HepG2 (cell line): ENCODE measurements around the gene LRIG3. TPM values are rescaled to one million over a fixed set of nuclear protein-coding genes. Genes with fewer than 3 reads are reported as not detected.

Experiments
- ATAC-seq: fragments of 200-7000 bp; cut with Tn5 transposase; 3 replicates; pipeline ENCODE4 v1.9.1; 2020; ENCODE audit warnings: mild to moderate bottlenecking, moderate library complexity
- BruUV-seq: library from RNA; stranded (reverse); fragments of 400-500 nt; replicated peaks from 2 replicates; lab custom pipeline; 2021; lab: Mats Ljungman, UMichigan
- CTCF ChIA-PET: fragments of 300-600 bp; formaldehyde crosslinking; extraction: SDS; loops from one replicate; lab custom pipeline; 2021; ENCODE audit warnings: low total read pairs, inconsistent platforms, low intra/inter-chr PET ratio; lab: Yijun Ruan, JAX
- POLR2A ChIA-PET: fragments of 350-600 bp; sonication (Branson Sonifier 250); formaldehyde crosslinking; loops from one replicate; lab custom pipeline; 2020; ENCODE audit warnings: antibody characterized with exemption, inconsistent platforms; lab: Yijun Ruan, JAX
- DNase-seq: peaks from one replicate; pipeline ENCODE4 v3.0.0-alpha.2; 2015; ENCODE audit warnings: low spot score
- FAIRE-seq: peaks from 3 replicates; lab custom pipeline; 2011; peaks lifted over from hg19 to GRCh38; lab: Jason Lieb, UNC
- H2AFZ ChIP-seq: one replicate; pipeline ENCODE4 v1.6.1; 2011; ENCODE audit warnings: low read length, inconsistent platforms
- H3K27ac ChIP-seq: fragments of 300-600 bp; 3 replicates; pipeline ENCODE4 v1.8.0; 2011; ENCODE audit warnings: mixed run types, mild to moderate bottlenecking, mixed read lengths, low read length, inconsistent platforms; ENCODE audit not compliant: insufficient read depth; ENCODE audit errors: extremely low read length
- H3K27me3 ChIP-seq, 2 experiments: fragments of 200-600 bp in 1 of 2; 2 replicates in 1 of 2; 3 replicates in 1 of 2; pipeline versions ENCODE4 v1.6.0 to v1.8.0; 2011; ENCODE audit warnings: low read length in 2 of 2, mild to moderate bottlenecking in 2 of 2, moderate library complexity in 2 of 2, inconsistent platforms in 1 of 2; ENCODE audit not compliant: insufficient read depth in 2 of 2, control insufficient read depth in 1 of 2
- H3K36me3 ChIP-seq, 2 experiments: fragments of 200-600 bp in 1 of 2; replicated peaks in 1 of 2; 2 replicates in 1 of 2; 3 replicates in 1 of 2; pipeline versions ENCODE4 v1.5.1 to v1.8.0; 2011; ENCODE audit warnings: low read length in 2 of 2, inconsistent platforms in 1 of 2; ENCODE audit not compliant: insufficient read depth in 2 of 2, control insufficient read depth in 1 of 2
- H3K4me1 ChIP-seq: 2 replicates; pipeline ENCODE4 v1.5.1; 2012; ENCODE audit warnings: low read length, inconsistent platforms; ENCODE audit not compliant: insufficient read depth
- H3K4me2 ChIP-seq: 2 replicates; pipeline ENCODE4 v1.6.0; 2011; ENCODE audit warnings: low read depth, low read length, inconsistent platforms
- H3K4me3 ChIP-seq, 3 experiments: fragments of 200-600 bp in 1 of 3; sonication (generic), shearing (Covaris generic) in 1 of 3; replicated peaks in 1 of 3; 2 replicates each; pipeline ENCODE4 v1.5.1; 2011 to 2016; ENCODE audit warnings: low read length in 3 of 3, inconsistent platforms in 2 of 3, low read depth in 2 of 3, mild to moderate bottlenecking in 2 of 3, control low read depth in 1 of 3, mixed read lengths in 1 of 3; ENCODE audit not compliant: insufficient read depth in 1 of 3
- H3K79me2 ChIP-seq: one replicate; pipeline ENCODE4 v1.6.1; 2011; ENCODE audit warnings: low read length, inconsistent platforms; ENCODE audit not compliant: insufficient read depth
- H3K9ac ChIP-seq: 2 replicates; pipeline ENCODE4 v1.6.0; 2011; ENCODE audit warnings: mild to moderate bottlenecking, low read depth, low read length, inconsistent platforms; ENCODE audit not compliant: insufficient read depth
- H3K9me3 ChIP-seq: 2 replicates; pipeline ENCODE4 v1.5.1; 2012; ENCODE audit warnings: mild to moderate bottlenecking, low read length
- H4K20me1 ChIP-seq: 2 replicates; pipeline ENCODE4 v1.6.0; 2011; ENCODE audit warnings: inconsistent platforms, mild to moderate bottlenecking, low read length, moderate library complexity; ENCODE audit not compliant: insufficient read depth
- CHD2 ChIP-seq: IDR thresholded peaks from 2 replicates; pipeline ENCODE4 v1.6.1; 2011; ENCODE audit warnings: low read depth, low read length, improper control_type of control experiment
- NONO ChIP-seq, 2 experiments: fragments of 450-650 bp in 1 of 2; sonication (generic) in 1 of 2; formaldehyde crosslinking in 1 of 2; IDR thresholded peaks in 1 of 2; conservative IDR thresholded peaks in 1 of 2; 2 replicates each; pipeline versions ENCODE4 v1.6.1 to v1.8.0; 2017 to 2022; ENCODE audit warnings: mild to moderate bottlenecking in 1 of 2, missing genetic modification reagents in 1 of 2, moderate library complexity in 1 of 2
- NR2F1 ChIP-seq, 2 experiments: fragments of 450-650 bp in 1 of 2; formaldehyde crosslinking in 1 of 2; IDR thresholded peaks; 2 replicates each; pipeline versions ENCODE4 v1.5.0 to v1.6.1; 2016 to 2020; ENCODE audit warnings: mild to moderate bottlenecking in 1 of 2, missing compliant biosample characterization in 1 of 2, missing genetic modification reagents in 1 of 2, moderate library complexity in 1 of 2
- SSRP1 ChIP-seq: IDR thresholded peaks from 2 replicates; pipeline ENCODE4 v1.6.1; 2016; ENCODE audit warnings: control low read depth
- ZNF614 ChIP-seq: IDR thresholded peaks from 2 replicates; pipeline ENCODE4 v1.6.1; 2018; ENCODE audit warnings: missing biosample characterization, missing genetic modification reagents, inconsistent platforms, borderline replicate concordance
- ZNF619 ChIP-seq: sonication (generic); formaldehyde crosslinking; IDR thresholded peaks from 2 replicates; pipeline ENCODE4 v1.4.0; 2020; ENCODE audit warnings: mild to moderate bottlenecking, missing genetic modification reagents
- ZNF772 ChIP-seq: sonication (generic); formaldehyde crosslinking; IDR thresholded peaks from 2 replicates; pipeline ENCODE4 v1.5.0; 2020; ENCODE audit warnings: mild to moderate bottlenecking, missing genetic modification reagents
- ZNF790 ChIP-seq: sonication (generic); formaldehyde crosslinking; IDR thresholded peaks from 2 replicates; pipeline ENCODE4 v1.8.0; 2022; ENCODE audit warnings: missing genetic modification reagents, mild to moderate bottlenecking, borderline replicate concordance
- WGBS: methylation state at CpG from one replicate; pipeline ENCODE4 v1.1.6; 2017; ENCODE audit warnings: low lambda C conversion rate; 5-methylcytosine and 5-hydroxymethylcytosine counted together
- in situ Hi-C: cut with HindIII; loops from 2 replicates; pipeline ENCODE4 v1.10.0; 2017; ENCODE audit warnings: low pct_unique_long_range_greater_than_20kb; ENCODE audit not compliant: extremely low pct_ligation_motif_present
- intact Hi-C: fragments of 100-400 bp; cut with micrococcal nuclease; formaldehyde crosslinking; loops from one replicate; pipeline ENCODE4 v1.10.0; 2022; ENCODE audit not compliant: unreplicated experiment
- polyA plus RNA-seq, 8 experiments: library from polyadenylated mRNA; depleted of rRNA in 3 of 8; stranded (reverse) in 7 of 8; unstranded in 1 of 8; fragments of >200 nt; fragmentation: Illumina TruSeq in 4 of 8; extraction: Trizol in 4 of 8; gene quantifications; 2 replicates each; pipeline versions ENCODE4 v1.2.1 to v1.2.3, GENCODE V29; 2011 to 2016; ENCODE audit warnings: low read depth in 4 of 8, missing spikeins in 1 of 8, mixed read lengths in 1 of 8; ENCODE audit not compliant: insufficient read depth in 1 of 8
- total RNA-seq, 5 experiments: library from RNA; depleted of rRNA; stranded (reverse); fragments of >200 nt; fragmentation: Illumina TruSeq; extraction: Trizol; gene quantifications; 2 replicates each; pipeline ENCODE4 v1.2.3, GENCODE V29; 2016; ENCODE audit warnings: low read depth in 1 of 5
- TF ChIP-seq, protein P1 (sequence below): sonication (generic); formaldehyde crosslinking; conservative IDR thresholded peaks from 2 replicates; pipeline ENCODE4 v1.8.1; 2023; ENCODE audit warnings: missing genetic modification reagents
- TF ChIP-seq, protein P2 (sequence below): sonication (generic); formaldehyde crosslinking; IDR thresholded peaks from 2 replicates; pipeline ENCODE4 v1.4.0; 2020; ENCODE audit warnings: missing genetic modification reagents
- TF ChIP-seq, protein P3 (sequence below): sonication (generic); formaldehyde crosslinking; IDR thresholded peaks from 2 replicates; pipeline ENCODE4 v1.5.0; 2020; ENCODE audit warnings: missing genetic modification reagents, mild to moderate bottlenecking, borderline replicate concordance

Gene LRIG3
- total and polyA plus RNA-seq, 2 of the 13 experiments (the other 11 are each of a cell fraction or from before 2014, with no cell fraction given): 7.7 to 17.4 TPM

- Histone ChIP-seq H3K4me2 (no peak overlapping the region), H2AFZ (no peak overlapping the region), H3K9me3 (no peaks in the 10 kb centered on the region), H3K27me3 (no peaks in the 10 kb centered on the region), H3K36me3 (no peaks in the 10 kb centered on the region), H3K79me2 (no peaks in the 10 kb centered on the region), H3K4me3 (no peak overlapping the region), H3K9ac (no peak overlapping the region), H3K27ac (no peak overlapping the region), H3K4me1 (no peaks in the 10 kb centered on the region), H4K20me1 (no peaks in the 10 kb centered on the region)
- in situ Hi-C loops: no loop called here
- intact Hi-C loops: no loop called here
- 0% methylated on average over 2 of the region's 2 CpGs for WGBS
- no TSS peak for BruUV-seq
- POLR2A ChIA-PET: no interaction called here
- DNase-seq (no peak), ATAC-seq (no peak), FAIRE-seq (no peak)
- CTCF ChIA-PET: no interaction called here
- TF ChIP-seq, protein P1, sequence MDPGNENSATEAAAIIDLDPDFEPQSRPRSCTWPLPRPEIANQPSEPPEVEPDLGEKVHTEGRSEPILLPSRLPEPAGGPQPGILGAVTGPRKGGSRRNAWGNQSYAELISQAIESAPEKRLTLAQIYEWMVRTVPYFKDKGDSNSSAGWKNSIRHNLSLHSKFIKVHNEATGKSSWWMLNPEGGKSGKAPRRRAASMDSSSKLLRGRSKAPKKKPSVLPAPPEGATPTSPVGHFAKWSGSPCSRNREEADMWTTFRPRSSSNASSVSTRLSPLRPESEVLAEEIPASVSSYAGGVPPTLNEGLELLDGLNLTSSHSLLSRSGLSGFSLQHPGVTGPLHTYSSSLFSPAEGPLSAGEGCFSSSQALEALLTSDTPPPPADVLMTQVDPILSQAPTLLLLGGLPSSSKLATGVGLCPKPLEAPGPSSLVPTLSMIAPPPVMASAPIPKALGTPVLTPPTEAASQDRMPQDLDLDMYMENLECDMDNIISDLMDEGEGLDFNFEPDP: no peak
- no peak for TF ChIP-seq ZNF790
- no peak for TF ChIP-seq CHD2
- TF ChIP-seq ZNF772 (CRISPR knock-in tag): no peak
- no peak for TF ChIP-seq SSRP1 (CRISPR knock-in tag)
- TF ChIP-seq NR2F1 (CRISPR knock-in tag; IDR thresholded peaks at IDR 0.05): no peak
- no peak for TF ChIP-seq ZNF619
- no peak for TF ChIP-seq NONO (IDR thresholded peaks at IDR 0.05)
- no peak for TF ChIP-seq NONO (CRISPR knock-in tag; conservative IDR thresholded peaks at IDR 0.05)
- TF ChIP-seq ZNF614 (CRISPR knock-in tag): no peak
- TF ChIP-seq, protein P2, sequence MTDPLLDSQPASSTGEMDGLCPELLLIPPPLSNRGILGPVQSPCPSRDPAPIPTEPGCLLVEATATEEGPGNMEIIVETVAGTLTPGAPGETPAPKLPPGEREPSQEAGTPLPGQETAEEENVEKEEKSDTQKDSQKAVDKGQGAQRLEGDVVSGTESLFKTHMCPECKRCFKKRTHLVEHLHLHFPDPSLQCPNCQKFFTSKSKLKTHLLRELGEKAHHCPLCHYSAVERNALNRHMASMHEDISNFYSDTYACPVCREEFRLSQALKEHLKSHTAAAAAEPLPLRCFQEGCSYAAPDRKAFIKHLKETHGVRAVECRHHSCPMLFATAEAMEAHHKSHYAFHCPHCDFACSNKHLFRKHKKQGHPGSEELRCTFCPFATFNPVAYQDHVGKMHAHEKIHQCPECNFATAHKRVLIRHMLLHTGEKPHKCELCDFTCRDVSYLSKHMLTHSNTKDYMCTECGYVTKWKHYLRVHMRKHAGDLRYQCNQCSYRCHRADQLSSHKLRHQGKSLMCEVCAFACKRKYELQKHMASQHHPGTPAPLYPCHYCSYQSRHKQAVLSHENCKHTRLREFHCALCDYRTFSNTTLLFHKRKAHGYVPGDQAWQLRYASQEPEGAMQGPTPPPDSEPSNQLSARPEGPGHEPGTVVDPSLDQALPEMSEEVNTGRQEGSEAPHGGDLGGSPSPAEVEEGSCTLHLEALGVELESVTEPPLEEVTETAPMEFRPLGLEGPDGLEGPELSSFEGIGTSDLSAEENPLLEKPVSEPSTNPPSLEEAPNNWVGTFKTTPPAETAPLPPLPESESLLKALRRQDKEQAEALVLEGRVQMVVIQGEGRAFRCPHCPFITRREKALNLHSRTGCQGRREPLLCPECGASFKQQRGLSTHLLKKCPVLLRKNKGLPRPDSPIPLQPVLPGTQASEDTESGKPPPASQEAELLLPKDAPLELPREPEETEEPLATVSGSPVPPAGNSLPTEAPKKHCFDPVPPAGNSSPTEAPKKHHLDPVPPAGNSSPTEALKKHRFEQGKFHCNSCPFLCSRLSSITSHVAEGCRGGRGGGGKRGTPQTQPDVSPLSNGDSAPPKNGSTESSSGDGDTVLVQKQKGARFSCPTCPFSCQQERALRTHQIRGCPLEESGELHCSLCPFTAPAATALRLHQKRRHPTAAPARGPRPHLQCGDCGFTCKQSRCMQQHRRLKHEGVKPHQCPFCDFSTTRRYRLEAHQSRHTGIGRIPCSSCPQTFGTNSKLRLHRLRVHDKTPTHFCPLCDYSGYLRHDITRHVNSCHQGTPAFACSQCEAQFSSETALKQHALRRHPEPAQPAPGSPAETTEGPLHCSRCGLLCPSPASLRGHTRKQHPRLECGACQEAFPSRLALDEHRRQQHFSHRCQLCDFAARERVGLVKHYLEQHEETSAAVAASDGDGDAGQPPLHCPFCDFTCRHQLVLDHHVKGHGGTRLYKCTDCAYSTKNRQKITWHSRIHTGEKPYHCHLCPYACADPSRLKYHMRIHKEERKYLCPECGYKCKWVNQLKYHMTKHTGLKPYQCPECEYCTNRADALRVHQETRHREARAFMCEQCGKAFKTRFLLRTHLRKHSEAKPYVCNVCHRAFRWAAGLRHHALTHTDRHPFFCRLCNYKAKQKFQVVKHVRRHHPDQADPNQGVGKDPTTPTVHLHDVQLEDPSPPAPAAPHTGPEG (CRISPR knock-in tag): no peak
- TF ChIP-seq, protein P3, sequence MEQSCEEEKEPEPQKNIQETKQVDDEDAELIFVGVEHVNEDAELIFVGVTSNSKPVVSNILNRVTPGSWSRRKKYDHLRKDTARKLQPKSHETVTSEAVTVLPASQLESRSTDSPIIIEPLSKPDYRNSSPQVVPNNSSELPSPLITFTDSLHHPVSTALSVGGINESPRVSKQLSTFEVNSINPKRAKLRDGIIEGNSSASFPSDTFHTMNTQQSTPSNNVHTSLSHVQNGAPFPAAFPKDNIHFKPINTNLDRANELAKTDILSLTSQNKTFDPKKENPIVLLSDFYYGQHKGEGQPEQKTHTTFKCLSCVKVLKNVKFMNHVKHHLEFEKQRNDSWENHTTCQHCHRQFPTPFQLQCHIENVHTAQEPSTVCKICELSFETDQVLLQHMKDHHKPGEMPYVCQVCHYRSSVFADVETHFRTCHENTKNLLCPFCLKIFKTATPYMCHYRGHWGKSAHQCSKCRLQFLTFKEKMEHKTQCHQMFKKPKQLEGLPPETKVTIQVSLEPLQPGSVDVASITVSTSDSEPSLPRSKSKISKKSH: no peak
These were observed 48.9 kb upstream of the LRIG3 start for GRCh38 chr12:58969237-58969636.
